Smooth muscle cell (in vitro differentiated cells): ENCODE results near the gene HMBS. TPM values are rescaled to one million over a fixed set of nuclear protein-coding genes. Genes with fewer than 3 reads are reported as not detected.

ENCODE experiments used
- DNase-seq: peaks from one replicate; lab custom pipeline; 2025; ENCODE audit not compliant: unreplicated experiment; lab: John Stamatoyannopoulos, UW
- H2AFZ ChIP-seq: fragments of 200-600 bp; sonication (generic); 2 replicates; pipeline ENCODE4 v1.6.0; 2016; ENCODE audit warnings: antibody characterized with exemption, low read depth, mild to moderate bottlenecking
- H3F3A ChIP-seq: fragments of 200-600 bp; sonication (generic); 2 replicates; pipeline ENCODE4 v1.6.0; 2017; ENCODE audit warnings: antibody characterized with exemption, low read depth
- H3K27ac ChIP-seq: fragments of 200-600 bp; sonication (generic); 2 replicates; pipeline ENCODE4 v1.5.1; 2016; ENCODE audit warnings: low read depth, mild to moderate bottlenecking
- H3K27me3 ChIP-seq: fragments of 200-600 bp; sonication (generic); 2 replicates; pipeline ENCODE4 v1.6.1; 2016; ENCODE audit warnings: low read depth, mild to moderate bottlenecking
- H3K36me3 ChIP-seq: fragments of 200-600 bp; sonication (generic); 2 replicates; pipeline ENCODE4 v1.5.1; 2016; ENCODE audit warnings: low read depth
- H3K4me1 ChIP-seq: fragments of 200-600 bp; sonication (generic); 2 replicates; pipeline ENCODE4 v1.5.1; 2016; ENCODE audit warnings: low read depth
- H3K4me2 ChIP-seq: fragments of 200-600 bp; sonication (generic); 2 replicates; pipeline ENCODE4 v1.6.0; 2016; ENCODE audit warnings: mild to moderate bottlenecking
- H3K4me3 ChIP-seq: fragments of 200-600 bp; sonication (generic); 2 replicates; pipeline ENCODE4 v1.5.1; 2016; ENCODE audit warnings: mild to moderate bottlenecking
- H3K79me2 ChIP-seq: fragments of 200-600 bp; sonication (generic); 2 replicates; pipeline ENCODE4 v1.6.0; 2016; ENCODE audit warnings: low read depth, mild to moderate bottlenecking
- H3K9ac ChIP-seq: fragments of 200-600 bp; sonication (generic); 2 replicates; pipeline ENCODE4 v1.6.0; 2016; ENCODE audit warnings: low read depth
- H3K9me3 ChIP-seq: fragments of 200-600 bp; sonication (generic); replicated peaks from 2 replicates; pipeline ENCODE4 v1.5.1; 2016; ENCODE audit warnings: low read depth
- H4K20me1 ChIP-seq: fragments of 200-600 bp; sonication (generic); 2 replicates; pipeline ENCODE4 v1.6.0; 2016; ENCODE audit warnings: low read depth
- CTCF ChIP-seq: fragments of 200-600 bp; sonication (generic); IDR thresholded peaks from 2 replicates; pipeline ENCODE4 v1.5.1; 2017; ENCODE audit warnings: borderline replicate concordance, mild to moderate bottlenecking, antibody characterized with exemption; ENCODE audit not compliant: insufficient read depth, poor library complexity, severe bottlenecking
- WGBS: methylation state at CpG from one replicate; pipeline ENCODE4 v1.1.7; 2016; ENCODE audit warnings: low lambda C conversion rate; 5-methylcytosine and 5-hydroxymethylcytosine counted together
- polyA plus RNA-seq: library from polyadenylated mRNA; unstranded; fragments of >200 nt; fragmentation: Nextera tagmentation; extraction: Ambion mirVana; gene quantifications from 2 replicates; pipeline ENCODE4 v1.2.1, GENCODE V29; 2016
- total RNA-seq: library from RNA; depleted of rRNA; stranded (reverse); fragments of >200 nt; gene quantifications from 2 replicates; pipeline ENCODE4 v1.2.3, GENCODE V29; 2014

HMBS gene
- total and polyA plus RNA-seq, 2 experiments from 2014 or later, result 33.7 to 43.4 TPM

- WGBS, result 98% methylated on average over 10 of the region's 10 CpGs
- no peak for TF ChIP-seq CTCF
Observed at GRCh38 chr11:119054418-119054817, 30.3 kb upstream of the HMBS start.

GRCh38 chr11:119055901-119056300, 28.8 kb upstream of the HMBS start:
- peak overlapping the region; percentile 95 for H3K9ac ChIP-seq
- peak overlapping the region; percentile 97 for H3K4me2 ChIP-seq
- TF ChIP-seq CTCF, result peak; percentile 9
- 66% methylated on average over 6 of the region's 6 CpGs for WGBS
- H3F3A ChIP-seq, result no peaks in the 10 kb centered on the region
- peaks cover 14% of the 10 kb centered on the region for H4K20me1 ChIP-seq
- no peaks in the 10 kb centered on the region for H3K9me3 ChIP-seq
- H3K79me2 ChIP-seq, result peaks cover 25% of the 10 kb centered on the region
- H3K27me3 ChIP-seq, result no peaks in the 10 kb centered on the region
- peaks cover 15% of the 10 kb centered on the region for H3K4me1 ChIP-seq
- H3K4me3 ChIP-seq, result peak overlapping the region; percentile 68
- H3K36me3 ChIP-seq, result peaks cover 2% of the 10 kb centered on the region
- no peak overlapping the region for H2AFZ ChIP-seq
- H3K27ac ChIP-seq, result peak overlapping the region; percentile 65
- no peak for DNase-seq

More at GRCh38 chr11:119054418-119054817, 30.3 kb upstream of the HMBS start:
- H3K4me2 ChIP-seq, result no peak overlapping the region
- no peaks in the 10 kb centered on the region for H3K9me3 ChIP-seq
- no peaks in the 10 kb centered on the region for H3K27me3 ChIP-seq
- no peak for DNase-seq
- no peak overlapping the region for H3K4me3 ChIP-seq
- peaks cover 21% of the 10 kb centered on the region for H3K79me2 ChIP-seq
- peaks cover 14% of the 10 kb centered on the region for H4K20me1 ChIP-seq
- no peak overlapping the region for H2AFZ ChIP-seq
- H3K4me1 ChIP-seq, result peaks cover 15% of the 10 kb centered on the region
- H3K36me3 ChIP-seq, result peaks cover 10% of the 10 kb centered on the region
- H3F3A ChIP-seq, result no peaks in the 10 kb centered on the region
- no peak overlapping the region for H3K27ac ChIP-seq
- no peak overlapping the region for H3K9ac ChIP-seq

DNA sequence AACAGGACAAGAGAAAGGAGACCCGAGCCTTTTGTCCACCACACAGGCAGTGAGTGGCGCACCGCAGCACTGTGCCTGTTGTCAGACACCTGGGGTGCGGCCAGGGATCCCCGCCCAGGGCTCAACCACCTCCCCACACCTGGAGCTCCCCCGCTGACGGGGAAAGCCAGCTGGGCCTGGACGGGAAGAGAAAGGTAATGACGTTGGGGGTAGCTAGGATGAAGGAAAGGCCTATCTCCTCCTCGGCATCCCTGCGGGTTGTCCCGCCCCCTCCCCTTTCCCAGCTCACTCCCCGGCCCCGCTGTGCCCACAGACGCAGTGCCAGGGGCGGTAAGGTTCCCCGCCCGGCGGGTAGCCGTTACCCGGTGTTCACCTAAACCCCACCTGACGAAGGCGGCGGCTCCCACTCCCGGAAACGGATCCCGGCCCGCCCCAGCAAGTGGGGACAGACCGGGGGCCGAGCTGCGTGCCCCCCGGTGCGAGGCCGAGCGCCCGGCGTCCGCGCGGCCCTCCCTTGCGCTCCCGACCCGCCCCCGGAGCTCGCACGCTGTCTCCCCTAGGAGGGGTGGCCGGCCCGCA, 28.2 kb upstream of the HMBS start:
- peak overlapping the region; percentile 95 for H3K9ac ChIP-seq
- peak overlapping the region; percentile 65 for H3K27ac ChIP-seq
- under 1% methylated on average over 13 of the region's 48 CpGs for WGBS
- peak overlapping the region; percentile 59 for H2AFZ ChIP-seq
- no peaks in the 10 kb centered on the region for H3F3A ChIP-seq
- no peaks in the 10 kb centered on the region for H3K36me3 ChIP-seq
- peak; percentile 5 for TF ChIP-seq CTCF
- no peak for DNase-seq
- H3K27me3 ChIP-seq, result no peaks in the 10 kb centered on the region
- H4K20me1 ChIP-seq, result peaks cover 14% of the 10 kb centered on the region
- H3K4me3 ChIP-seq, result peak overlapping the region; percentile 68
- peaks cover 15% of the 10 kb centered on the region for H3K4me1 ChIP-seq
- no peaks in the 10 kb centered on the region for H3K9me3 ChIP-seq
- peaks cover 25% of the 10 kb centered on the region for H3K79me2 ChIP-seq
- H3K4me2 ChIP-seq, result peak overlapping the region; percentile 97
